Measurements from ENCODE around the gene ZBTB20. TPM values are rescaled to one million over a fixed set of nuclear protein-coding genes. Genes with fewer than 3 reads are reported as not detected.

Gene ZBTB20
- total RNA-seq, 1 experiment from 2014 or later: 25.9 TPM

DNA sequence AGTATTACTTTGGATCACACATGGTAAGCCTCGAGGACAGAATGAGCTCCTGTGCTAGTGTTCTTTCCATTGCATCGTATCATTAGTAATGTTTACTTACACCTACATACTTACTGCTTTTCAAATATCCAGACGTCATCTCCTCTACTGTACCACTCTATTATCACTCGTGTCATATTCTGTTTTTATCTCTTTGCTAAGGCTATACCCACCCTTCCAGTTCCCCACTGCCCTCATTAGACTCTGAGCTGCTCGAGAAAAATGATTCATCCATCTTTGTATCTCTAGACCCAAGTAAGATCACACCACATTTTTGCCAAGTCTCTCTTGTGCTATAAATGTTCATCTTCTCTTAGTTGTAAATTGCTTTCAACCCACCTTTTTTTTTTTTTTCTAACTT lies 607.6 kb downstream of the ZBTB20 start:
- no peak for DNase-seq (ENCODE audit: low read depth)

DNA sequence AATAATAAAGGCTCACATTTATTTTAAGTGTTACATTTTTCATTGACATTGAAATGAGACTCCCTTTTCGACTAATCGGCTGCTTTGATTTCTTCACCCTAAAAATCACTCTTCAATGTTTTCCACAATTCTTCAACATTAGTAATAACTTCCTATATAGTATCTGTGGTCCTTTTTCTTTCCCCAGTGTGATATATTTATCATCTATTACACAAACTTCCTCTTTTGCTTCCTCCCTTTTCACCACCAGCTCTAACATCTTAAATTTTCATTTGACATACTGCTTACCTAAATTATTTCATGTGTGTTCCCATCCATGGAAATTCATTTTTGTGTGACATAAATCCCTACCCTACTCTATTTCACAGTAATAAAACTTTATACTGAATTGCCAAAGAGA lies 608.9 kb downstream of the ZBTB20 start:
- DNase-seq (ENCODE audit: low read depth): no peak

DNA sequence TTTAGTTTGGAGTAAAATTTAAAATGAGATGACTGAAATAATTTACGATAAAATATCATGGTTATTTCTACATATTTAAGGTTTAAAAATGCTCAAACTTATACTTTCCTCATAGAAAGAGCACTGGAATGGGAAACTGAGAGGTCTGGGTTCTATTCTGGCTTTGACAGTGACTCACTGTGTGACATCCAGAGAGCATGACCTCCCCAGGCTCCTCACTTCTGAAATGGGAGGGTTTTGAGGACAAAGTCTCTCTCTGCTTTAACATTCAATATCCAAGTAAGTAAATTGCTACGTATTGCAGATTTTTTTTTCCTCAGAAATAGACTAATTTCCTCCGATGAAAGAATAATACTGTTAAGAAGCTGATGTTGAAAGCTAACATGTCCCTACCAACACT lies 618.6 kb downstream of the ZBTB20 start:
- DNase-seq (ENCODE audit: low read depth): no peak

DNA sequence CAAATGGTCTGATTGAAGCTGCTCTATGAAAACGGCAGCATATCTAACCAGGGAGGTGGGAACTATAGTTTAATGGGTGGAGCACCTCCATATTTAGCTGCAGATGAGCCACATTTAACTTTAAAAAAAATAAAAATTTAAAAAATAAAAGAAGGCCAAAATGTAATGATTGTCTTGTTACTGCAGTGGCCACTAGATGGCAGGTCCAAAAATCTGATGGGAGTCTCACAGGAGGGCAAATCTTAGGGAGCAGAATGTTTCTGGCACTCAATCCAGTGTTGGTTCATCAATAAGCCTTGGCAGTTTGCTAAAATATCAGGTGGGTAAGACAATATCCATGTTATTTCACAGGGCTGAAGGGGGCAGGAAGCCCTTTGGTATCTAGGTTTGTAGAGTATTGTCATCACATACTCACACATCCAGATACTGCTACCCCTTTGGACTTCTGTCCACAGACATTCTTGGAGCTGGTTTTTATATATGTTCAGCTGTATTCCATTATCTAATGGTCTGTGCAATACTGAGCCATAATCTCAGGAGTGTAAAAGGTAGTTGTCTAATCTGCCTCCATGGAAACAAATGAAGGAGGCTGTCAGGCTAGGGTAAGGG lies 619.9 kb downstream of the ZBTB20 start:
- peak; percentile 31 for DNase-seq (ENCODE audit: low read depth)

DNA sequence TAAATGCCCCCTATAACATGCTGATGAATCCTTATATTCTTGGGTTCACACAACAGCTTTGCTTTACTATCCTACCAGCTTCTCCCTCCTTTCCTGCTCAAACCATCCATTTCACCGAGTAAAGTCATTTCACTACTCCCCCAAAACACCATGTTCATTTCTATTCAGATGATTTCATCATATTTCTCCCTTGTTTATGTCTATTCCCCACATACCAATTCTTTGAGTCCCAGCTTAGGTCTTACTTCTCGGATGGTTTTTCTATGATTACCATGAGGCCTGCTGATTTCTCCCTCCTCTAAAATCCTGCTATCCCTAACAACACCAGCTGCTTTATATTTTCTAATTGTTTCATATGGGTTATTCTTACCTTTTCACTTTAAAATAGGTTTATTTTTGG lies 621.8 kb downstream of the ZBTB20 start:
- no peak for DNase-seq (ENCODE audit: low read depth)

DNA sequence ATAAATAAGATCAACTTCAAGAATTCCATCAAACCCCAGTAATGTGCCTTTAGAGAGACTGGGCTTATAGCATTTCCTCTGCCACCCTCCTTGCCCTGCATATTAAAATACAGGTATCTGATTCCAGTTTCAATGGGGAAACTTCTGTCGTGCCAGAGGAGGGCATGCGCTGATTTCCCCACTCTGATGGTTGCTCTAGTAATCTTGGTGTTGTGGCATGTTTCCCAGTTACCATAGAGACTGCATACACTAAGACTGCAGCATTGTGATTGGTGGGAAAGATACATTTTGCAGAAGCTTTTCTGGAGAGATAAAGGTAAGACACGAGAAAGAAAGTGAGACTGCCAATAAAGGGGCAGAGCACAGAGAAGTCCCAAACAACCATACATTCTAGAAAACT lies 627.7 kb downstream of the ZBTB20 start:
- peak; percentile 58 for DNase-seq (ENCODE audit: low read depth)

DNA sequence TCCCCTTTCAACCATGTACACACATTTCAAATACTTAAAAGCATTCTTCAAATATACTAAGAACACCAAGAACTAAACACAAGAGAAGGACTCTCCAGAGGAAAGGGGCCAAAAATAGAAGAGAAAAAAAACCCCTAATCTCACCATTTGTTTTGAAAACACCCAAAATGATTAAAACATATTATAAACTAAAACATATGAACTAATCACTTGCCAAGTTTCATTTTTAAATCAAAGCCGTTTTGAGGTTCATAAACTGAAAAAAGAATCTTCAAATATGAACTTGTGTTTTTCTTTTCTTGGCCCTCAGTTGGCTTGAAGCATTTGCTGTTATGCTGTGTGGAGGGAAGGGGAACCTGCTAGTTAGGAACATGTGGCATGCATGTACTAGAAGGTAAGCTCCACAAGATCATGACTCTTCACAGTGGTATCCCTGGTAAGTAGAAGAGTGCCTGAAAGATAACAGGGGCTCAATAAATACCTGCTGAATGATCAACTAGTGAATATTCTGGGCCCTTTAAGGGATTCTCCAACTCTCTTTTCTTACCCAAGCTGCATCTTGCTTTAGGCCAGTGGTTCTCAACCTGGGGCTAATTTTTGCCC lies 628.8 kb downstream of the ZBTB20 start:
- no peak for DNase-seq (ENCODE audit: low read depth)

DNA sequence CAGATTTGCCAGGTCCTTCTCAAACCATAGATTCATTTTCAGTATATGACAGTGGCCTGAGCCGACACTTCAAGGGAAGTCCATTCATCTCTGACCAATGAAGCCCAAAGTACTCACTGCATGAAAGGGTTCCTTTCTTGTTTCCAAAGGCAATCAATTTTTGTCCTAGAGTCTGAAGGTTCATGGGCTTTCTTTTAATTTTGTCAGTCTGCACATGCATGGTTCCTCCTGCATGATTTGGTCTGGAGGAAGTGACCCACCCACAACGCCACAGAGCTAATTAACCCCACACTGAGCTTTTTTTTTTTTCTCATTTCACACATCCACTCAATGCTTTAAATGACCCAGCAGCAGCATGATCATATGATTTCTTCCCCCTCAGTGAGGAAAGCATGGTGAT lies 636.9 kb downstream of the ZBTB20 start:
- DNase-seq (ENCODE audit: low read depth): no peak

DNA sequence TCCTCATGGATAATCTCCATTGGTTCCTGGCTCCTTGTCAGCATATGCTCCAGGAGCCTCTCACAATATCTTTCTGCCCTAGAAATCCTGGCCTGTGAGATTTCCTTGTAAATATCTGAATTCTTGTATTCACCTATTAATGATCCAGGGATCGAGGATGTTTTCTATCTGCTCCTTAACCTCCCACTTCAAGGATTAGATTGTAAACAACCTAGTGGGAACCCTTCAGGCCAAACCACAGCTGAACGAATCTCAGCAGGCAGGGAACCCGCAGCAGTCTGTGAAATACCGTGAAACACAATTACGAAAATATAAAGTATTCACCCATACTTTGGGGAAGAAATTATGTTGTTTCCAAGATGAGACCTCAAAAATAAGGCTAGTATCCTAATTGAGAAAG lies 637.3 kb downstream of the ZBTB20 start:
- DNase-seq (ENCODE audit: low read depth): no peak

DNA sequence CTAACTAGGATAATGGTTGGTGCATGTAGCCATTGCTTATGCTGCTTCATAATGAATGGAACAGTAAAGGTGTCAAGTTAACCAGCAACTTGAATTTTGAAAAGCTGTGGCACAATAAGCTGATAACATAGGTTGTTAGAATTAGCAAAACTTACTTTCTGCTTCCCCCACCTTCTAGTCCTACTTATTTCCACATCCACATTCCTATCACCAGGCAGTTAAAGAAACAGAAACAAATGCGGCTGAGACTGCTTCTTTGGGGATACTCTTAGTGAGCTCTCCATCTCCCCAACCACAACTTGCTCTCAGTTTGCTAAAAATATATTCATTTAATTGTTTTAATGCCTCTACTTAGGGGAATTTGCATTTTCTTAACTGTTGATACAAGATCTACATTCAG lies 638.1 kb downstream of the ZBTB20 start:
- peak; percentile 28 for DNase-seq (ENCODE audit: low read depth)

DNA sequence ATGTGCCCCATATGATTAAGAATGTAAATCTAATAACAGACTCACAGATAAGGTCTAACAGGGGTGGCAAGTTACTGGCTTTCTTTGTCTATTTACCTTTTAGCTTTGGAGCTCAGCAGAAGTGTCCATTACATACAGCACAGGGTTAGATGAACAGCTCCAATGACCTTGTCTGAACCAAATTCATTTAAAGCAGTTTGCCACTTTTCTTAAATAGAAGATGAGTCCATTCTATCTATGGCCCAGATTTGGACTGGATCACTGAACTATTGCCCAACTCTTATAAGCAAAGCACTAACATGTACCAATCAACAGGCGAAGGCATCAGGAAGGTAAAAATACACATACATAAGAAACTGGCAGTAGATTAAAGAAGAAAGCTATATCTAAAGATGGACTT lies 638.9 kb downstream of the ZBTB20 start:
- DNase-seq (ENCODE audit: low read depth): no peak

DNA sequence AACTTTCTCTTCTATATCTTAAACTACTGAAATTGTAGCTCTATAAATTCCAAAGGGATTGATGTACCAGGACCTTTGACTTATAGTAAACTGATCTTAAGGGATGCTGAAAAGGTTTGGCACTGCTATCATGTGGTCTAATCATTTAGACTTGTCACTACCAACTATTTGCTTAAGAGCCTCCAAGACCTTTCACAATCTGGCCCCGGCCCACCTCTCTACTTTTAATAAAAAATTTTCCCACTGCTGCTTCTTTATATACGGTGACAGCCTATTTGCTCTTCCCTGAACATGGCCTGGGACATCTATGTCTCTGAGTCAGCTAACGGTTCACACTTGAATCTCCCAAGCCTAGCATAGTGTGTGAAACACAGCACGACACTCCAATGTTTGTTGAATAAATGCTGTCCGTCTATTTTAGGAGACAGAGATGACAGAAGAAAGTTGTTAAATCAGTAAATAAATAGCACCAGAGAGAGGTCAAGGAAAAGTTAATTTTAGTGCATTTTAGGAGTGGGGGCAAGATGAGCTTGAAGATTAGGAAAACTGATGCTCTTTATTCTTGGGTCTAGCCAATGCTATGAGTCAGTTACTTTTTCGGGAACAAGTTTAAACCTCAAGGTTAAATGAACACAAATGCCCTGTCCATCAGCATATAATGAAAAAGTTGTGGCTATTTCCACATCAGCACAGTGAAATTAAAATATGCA lies 640.3 kb downstream of the ZBTB20 start:
- DNase-seq (ENCODE audit: low read depth): peak; percentile 81

DNA sequence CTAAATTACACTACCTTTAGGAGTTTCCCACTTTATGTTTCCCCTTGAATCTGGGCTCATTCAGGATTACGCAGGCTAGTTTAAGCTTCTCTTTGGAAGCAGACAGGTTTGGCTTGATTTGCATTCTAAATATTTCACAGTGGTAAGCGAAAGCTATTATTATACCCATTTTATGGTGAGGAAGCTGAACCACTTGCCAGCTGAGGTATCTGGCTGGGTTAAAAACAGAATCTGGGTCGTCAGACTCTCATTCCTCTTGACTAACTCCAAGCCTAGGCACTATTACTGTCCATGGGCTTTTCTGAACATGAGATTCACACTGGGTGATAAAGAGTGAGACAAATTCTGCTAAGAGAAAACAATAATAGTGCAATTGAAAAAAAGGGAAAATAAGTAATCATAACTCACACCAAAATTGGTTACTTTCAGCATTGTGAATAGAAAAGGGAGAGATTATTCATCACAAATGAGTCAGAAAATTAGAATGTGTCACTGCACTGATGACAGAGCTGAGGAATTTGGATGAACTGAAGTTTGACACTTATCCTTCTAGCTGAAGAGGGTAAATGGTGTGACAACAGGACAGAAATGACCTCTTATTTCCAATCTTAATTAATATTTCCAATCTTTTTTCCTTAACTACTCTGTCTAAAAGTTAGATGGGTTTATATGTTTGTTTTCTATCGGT lies 642.0 kb downstream of the ZBTB20 start:
- DNase-seq (ENCODE audit: low read depth): peak; percentile 77

DNA sequence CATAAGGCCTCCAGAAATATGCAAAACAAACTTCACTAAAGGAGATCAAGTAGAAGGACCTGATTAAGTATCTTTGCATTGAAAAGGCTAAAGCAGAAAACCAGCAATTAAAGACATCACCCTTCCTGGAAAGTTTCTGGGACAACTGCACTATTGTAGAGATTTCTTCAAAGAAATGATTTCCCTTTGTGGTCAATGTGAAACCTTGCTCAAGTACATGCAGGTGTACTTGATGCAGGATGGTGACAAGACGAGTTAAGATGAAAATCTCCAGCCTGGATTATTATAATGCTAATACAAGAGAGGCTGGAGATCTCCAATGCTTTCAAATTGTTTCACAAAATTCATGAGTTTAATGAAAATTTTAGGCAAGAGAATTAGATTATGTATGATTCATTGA lies 644.9 kb downstream of the ZBTB20 start:
- DNase-seq (ENCODE audit: low read depth): no peak

DNA sequence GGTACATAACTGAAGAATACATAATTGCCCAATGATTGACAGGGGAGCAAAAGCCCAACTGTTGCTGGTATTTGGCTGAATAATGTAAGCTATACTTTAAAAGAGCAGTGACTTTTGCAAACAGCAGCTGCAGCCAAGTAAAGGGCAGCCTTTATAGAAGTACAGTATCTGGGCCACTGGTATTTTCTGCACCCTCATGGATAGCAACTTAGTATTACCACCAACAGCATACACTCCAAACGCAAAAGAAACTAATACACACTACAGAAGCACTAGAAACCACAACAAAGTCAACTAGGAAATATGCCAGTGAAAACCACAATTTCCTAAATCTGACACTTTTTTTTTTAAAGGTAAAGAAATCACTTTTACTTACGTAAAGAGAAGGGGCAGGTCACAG lies 647.1 kb downstream of the ZBTB20 start:
- DNase-seq (ENCODE audit: low read depth): peak; percentile 65

DNA sequence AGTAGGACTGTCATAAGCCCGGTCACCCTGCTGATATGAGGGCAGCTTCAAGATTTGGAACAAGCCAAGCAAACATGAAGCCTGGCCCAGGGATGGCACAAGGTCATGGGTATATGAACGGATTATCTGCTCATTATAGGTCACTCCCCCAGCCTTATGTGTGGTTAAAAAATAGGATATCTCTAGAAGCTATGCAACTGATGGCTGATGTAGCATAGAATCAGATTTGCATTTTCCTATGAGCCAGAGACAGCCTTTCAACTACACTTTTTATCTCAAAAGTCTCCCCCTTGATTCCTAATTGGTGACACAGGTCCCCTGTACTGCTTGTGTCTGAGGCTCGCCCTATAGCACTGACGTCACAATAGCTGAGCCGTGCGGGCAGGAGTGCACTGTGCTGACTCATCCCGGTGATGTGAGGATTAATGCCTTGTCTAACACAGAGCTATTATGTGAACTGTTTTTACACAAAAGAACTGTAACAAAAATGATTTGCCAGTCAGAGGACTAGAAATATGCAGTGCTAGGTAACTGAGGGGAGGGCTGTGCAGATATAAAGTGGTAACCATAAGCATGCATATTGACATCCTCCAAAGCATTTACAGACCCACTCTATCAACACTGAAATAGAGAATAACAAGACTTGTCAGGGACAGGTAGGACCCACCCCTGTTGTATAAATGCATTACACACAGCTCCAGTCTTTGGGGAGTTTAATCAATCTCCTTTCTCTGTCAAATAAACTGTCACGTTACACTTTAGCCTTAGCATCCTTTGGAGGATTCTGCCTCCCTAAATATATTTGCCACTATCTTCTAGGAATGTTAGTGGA lies 648.3 kb downstream of the ZBTB20 start:
- peak; percentile 97 for DNase-seq (ENCODE audit: low read depth)

DNA sequence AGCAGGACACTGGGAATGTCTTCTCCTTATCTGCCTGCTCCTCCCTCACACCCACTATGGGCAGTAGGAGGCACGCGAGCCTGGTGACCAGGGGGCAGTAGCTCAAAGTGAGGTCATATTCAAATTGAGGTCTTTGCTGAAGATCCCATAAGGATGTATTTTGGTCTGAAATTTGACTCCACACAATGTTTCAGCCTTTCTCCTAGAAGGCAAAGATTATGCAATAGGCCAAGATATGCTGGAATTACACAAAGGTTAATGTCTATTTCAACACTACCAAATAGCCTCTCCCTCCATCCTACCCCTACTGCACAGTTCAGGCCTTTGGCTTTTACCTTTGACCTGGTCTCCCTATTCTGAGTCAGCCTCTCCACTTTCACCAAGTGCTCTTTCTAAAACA lies 650.2 kb downstream of the ZBTB20 start:
- peak; percentile 74 for DNase-seq (ENCODE audit: low read depth)

DNA sequence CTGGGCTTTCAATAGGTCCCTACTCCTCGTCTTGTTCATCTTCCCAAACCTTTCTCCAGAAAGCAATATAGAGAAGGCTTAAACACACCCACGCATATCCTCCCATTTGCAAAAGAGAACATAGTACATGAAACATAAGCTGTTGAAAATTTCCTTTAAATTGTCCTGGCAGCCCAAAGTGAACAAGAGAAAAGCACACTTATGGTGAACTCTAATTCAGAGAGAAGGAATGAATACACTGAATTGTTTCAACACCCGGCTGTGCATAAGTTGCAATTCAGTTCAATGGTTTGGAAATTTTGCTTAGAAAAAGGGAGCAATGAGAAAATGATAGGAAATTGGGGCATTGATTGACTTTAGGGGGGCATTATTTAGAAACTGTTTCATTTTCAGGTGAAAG lies 650.6 kb downstream of the ZBTB20 start:
- DNase-seq (ENCODE audit: low read depth): no peak

DNA sequence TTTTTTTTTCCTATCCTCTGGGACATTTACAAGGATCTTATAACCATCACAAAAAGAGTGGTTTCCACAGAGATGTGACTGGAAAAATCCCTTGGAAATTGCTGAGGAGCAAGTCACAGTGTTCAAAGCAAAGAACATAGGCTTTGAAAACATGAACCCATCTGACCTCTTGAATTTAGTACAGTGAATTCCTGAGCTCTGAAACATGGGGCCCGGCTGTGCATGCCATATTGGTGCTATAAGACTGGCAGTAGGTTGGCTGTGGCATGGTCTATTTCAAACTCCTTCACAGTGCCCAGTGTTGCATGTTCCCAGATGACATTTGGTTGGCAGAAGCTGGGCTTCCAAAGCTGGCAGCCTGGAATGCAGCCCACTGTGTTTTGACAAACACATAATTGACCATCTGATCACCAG lies 651.1 kb downstream of the ZBTB20 start:
- peak; percentile 85 for DNase-seq (ENCODE audit: low read depth)

DNA sequence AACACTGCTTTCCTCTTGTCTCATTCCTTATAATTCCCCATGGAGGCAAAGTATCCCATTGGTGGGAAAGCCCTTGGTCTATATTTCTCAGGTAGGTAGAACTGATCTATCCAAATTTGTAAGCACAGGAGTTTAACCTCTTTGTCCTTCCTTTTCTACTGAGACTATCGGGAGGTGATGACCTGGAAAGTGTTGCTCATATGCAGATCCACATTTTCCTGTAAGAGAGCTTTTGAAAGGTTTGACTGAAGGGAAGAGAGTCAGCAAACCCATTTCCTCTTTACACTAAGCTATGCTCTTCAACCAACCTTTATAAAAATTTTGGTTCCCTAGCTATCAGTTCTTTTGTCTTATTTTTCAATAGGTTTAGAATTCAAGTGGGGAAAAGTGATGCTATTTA lies 652.6 kb downstream of the ZBTB20 start:
- DNase-seq (ENCODE audit: low read depth): no peak

DNA sequence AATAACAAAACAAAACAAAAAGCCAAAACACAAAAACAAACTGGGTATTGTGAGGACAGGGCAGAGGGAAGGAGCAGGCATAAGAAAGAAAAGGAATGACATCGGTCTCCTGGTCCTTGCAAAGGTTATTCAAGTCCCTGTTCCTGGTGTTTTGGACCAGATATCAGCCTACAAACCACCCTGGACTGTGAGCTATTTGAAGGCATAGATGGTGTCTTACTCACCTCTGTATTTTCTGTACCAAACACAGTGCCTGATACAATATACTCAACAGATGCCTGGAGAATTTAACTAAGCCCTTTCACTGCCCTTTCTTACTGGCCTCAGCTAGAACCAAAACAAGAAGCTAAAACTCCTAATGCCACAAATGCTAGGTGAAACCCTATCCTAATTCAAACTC lies 656.3 kb downstream of the ZBTB20 start:
- no peak for DNase-seq (ENCODE audit: low read depth)

DNA sequence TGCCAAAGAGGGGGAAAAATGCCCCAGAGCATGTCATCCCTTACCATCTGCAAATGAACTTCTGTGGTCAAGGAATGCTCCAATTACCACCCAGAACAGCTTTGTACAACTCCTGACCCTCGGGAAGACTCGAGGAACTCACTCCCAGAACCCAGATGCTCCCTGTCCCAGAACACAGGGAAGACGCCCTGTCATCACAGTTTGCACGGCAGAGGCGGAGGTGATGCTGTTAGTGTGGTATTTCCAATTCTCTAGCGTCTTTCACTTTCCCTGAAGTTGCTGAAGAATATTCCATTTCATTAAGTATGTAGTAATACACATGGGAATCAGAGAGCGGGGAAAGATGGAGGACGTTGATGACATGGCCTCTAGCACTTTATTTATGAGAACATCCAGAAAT lies 659.6 kb downstream of the ZBTB20 start:
- no peak for DNase-seq (ENCODE audit: low read depth)
